HG02981 (cell line): Measurements from ENCODE around the gene SORCS2.

ENCODE experiments used
- ATAC-seq: cut with Tn5 transposase; IDR thresholded peaks from one replicate; pipeline ENCODE4 v1.9.1; 2021; ENCODE audit warnings: mild to moderate bottlenecking, moderate library complexity; ENCODE audit not compliant: unreplicated experiment

SORCS2 gene

DNA sequence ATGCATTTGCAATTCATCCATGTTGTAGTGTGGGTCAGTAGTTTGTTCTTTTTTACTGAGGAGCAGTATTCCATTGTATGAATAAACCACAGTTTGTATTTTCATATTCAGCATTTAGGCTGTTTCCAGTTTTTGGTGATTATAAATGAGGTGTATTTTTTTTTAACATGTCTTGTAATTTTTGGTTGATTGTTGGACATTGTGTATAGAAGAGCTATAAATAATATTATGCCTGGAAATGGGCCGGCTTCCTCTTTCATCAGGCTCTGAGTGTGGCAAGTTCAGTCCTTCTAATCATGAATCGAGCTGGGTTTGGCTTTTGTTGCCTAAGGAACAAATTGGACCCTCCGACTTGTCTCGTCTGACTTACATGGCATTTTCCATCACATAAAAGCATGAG, 126.7 kb downstream of the SORCS2 start:
- no peak for ATAC-seq

DNA sequence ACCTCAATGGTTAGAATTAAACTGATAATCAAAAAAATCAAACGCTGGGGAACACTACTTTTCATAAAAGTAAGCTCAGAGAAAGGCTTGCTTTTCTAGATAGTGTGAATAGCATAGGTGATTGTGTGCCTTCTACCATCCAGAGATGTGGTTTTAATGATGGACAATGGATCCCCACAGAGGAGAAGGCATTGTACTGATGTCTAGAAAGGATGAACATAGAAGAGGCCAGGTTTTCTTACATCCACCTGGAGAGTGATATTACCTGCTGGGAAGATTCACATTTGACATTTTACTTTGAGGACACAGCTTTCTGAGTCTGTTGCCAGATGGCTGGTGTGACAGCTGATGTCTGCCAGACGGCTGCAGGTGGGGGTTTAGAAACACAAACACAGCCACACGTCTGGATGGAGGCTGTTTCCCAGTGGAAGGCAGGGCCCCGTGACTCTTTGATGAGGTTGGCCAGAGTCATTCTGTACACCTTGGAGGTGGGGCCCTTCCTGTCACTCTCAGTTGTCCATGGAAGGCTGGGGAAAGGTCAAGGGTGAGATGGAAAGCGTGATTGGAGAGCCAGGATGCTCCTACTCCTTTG, 128.0 kb downstream of the SORCS2 start:
- no peak for ATAC-seq

DNA sequence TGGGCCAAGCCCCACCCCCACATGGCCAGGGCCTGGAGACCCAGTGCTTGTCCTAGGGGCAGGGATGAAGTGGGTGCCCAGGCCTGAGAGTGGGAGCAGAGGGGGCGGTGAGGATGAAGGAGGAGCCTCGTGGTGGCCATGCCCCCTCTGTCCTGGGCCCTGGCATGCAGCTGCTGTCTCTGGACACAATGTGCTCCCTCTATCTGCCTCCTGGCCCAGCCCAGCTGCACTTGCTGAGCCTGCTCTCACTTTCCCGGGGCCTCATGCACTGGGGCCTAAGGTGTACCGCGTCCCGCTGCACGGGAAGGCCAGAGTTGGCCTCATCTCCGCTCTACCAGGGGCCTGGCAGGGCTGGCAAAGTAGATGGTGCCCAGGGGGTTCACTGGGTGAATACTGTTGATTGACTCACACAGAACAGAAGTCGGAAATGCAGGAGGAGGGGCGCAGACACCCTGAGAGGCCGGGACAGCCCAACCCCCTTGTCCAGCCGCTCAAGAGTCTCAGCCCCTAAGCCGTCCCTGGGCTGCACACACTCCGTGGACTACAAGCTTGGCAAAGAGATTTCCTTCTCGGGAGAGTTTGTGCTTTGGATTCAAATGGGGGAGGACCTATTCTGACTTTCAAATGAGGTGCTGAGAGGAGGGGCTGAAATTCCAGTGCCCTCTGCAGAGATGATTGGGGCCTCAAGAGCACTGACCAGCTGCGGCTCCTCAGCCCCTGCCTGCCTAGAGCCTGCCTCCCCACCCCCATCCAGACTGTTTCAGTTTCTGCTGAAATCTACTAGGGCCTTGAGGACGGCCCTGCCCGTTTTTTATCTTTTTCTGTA, 130.0 kb downstream of the SORCS2 start:
- ATAC-seq = no peak

DNA sequence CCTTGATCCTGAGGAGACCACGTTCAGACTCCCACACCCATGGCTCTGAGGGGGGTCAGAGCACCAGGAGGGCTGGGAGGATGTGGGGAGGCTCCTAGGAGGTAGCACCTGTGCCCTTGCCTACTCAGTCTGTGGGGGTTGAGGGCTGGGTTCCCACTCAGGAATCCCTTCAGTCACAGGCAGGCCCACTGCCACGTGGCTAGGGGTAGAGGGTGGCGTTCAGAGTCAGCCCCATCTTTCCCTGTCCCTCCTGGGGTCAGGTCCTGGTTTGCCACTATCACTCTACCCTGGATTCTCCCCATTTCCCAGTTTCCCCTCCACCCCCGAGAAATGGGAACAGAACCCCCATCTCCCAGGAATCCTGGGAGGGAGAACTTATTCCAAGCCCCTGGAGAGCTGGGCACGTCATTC, 131.1 kb downstream of the SORCS2 start:
- no peak for ATAC-seq

DNA sequence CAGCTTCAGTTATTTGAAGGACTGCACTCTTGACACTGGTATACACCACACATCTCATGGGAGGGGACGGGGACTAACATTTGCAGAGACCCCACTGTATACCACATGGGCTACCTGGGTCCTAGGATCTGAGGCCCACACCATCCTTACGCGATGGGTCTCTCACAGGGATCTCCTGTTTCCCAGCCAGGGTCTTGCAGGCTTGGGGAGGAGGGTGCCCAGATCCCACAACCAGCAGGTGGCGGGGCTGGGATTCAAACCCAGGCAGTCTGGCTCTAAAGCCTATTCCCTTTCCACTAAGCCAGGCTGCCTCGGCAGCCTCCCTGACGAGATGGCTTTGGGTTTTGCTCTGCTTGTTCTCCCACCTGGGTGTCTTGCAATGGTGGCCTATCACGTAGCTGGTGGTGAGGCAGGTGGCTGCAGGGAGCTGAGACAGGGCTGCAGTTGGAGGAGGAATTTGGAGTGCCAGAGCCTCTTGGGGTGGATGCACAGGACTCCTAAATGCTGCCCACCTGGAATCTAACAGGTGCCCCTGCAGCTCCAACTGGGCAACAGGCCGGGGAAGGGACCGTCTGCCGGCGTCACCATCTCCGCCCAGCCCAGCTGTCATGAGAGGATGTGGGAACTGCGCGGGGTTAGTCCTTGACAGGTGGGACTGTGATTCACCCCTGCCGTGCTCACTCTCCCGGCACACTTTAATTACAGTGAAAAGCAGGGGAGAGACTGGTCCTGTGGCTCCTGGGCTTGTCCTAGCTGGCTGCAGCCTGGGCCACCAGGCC, 131.7 kb downstream of the SORCS2 start:
- no peak for ATAC-seq

DNA sequence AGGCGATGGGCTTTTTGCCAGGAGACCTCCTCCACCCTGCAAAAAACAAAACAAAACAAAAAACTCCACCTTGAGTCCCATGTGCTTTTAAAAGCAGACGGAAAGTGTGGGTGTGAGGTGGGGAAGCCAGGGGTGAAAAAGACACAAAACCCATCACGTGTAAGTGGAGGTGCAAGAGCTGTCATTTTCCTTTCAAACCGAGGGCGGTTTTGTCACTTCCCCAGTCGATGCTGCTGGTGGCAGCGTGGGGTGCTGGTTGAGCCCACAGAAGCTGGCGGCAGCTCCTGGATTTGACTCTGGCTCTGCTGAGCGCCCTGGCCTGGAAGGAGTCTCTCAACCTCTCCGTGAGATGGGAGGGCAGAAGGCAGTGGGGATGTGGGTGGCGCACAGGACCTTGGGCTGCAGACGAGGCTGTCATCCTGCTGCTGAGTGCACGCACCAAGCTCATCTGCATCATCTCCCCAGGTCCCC, 132.3 kb downstream of the SORCS2 start:
- ATAC-seq = no peak

DNA sequence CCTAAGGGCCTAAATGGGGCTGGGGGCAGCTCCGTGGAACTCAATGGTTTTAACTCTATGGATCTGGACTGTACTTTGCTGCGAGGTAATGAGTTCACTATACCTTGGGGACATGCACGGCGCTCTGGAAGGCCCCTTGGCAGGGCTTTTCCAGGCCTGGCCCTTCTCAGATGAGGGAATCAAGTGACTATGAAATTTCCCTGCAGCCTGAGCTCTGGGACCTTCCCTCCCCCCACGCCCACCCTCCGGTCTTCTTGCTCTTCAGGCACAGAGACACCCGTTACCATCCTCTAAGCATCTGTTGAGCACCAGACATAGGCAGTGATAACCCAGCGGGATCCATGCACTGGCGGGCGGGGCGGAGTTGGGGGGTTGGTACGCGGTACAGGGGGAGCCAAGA, 133.2 kb downstream of the SORCS2 start:
- no peak for ATAC-seq

DNA sequence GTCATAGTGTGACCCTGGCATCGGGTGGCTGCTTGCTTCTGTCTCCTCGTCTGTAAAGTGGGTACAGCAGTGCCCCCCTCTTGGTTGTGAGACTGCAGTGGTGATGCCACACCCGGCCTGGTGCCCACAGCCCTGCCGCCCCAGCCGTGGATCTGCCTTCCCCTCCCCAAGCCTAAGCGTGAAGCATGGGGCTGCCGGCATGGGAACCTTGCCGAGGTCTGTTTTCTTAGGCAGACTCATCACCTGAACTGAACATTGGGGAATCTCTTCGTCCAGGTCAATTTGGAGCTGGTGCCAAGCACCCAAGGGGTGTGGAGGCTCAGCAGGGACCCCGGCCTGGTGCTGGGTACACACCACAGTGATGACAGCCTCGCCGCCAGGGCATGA, 134.0 kb downstream of the SORCS2 start:
- ATAC-seq = no peak

DNA sequence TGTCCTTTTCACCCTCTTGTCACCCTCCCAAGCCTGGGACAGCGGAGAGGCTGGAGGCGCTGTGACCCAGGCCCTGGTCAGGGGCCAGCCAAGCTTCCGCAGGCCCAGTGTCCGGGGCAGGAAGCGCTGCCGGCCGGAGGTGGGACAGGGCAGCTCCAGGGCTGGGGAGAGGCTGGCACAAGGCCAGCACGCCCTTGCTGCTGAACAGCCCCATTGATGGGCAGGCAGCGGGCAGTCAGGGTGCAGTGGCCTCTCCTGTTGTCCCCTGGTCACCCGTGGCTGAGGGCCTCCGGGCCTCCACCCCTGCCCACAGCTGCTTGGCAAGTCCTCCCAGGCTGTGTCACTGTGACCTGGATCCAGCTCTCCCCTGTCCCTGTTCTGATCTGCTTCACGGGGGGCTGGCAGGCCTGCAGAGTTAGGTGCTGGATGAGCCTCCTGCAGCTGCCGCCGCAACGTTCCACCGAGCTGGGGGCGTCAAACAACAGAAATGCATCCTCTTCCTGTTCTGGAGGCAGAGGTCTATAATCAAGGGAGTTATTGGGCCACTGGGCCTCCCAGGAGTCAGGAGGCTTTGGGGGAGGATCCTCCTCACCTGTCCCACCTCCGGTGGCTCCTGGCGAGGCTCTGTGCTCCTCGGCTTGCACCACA, 134.5 kb downstream of the SORCS2 start:
- no peak for ATAC-seq

DNA sequence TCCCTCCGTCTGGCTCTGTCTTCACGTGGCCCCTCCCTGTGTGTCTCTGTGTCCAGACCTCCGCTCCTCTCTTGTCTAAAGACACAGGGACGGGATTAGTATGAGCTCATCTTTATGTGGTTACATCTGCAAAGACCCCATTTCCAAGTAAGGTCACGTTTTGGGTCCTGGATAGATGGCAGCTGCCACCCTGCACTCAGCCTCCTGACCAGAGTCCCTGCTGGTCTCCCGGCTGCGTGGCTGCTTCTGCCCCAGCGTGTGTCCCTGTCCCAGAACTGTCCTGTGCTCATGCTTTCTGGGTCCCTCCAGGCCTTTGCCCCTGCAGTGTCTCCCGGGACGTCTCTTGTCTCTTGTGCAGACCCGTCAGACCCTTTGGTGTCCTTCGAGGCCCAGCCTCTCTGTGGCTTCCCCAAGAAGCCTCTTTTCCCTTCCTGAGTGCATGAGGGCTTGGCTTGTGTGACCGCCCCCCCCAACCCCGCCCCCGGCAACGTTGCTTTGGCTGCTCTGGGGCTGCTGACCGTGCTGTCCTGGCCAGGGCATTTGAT, 135.1 kb downstream of the SORCS2 start:
- ATAC-seq = no peak

DNA sequence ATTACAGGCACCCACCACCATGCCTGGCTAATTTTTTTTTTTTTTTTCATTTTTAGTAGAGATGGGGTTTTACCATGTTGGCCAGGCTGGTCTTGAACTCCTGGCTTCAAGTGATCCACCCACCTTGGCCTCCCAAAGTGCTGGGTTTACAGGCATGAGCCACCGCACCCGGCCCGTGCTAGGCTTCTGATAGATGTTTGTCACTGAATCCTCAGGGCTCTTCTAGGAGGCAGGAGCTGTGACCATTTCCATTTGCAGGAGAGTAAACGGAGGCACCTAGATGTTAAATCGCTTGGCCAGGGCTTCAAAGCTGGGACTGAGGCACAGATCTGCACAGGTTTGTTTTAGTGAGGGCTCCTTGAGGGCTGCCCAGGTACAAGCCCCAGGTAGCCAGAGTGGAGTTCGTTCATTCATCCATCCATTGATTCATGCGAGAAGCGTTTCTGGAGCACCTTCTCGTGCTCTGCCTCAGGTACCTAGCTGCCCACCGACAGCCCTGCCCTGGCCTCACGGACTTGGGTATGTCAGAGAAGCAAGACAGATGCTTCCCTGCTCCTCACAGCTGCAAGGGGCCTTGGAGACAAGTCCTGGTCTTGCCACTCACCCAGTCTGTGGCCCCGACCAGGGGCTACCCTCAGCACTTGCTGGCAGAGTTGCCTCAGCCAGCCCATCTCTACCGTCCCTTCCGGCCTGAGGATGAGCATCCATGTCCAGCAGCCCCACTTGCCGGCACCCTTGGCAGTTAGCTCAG, 136.0 kb downstream of the SORCS2 start:
- no peak for ATAC-seq

DNA sequence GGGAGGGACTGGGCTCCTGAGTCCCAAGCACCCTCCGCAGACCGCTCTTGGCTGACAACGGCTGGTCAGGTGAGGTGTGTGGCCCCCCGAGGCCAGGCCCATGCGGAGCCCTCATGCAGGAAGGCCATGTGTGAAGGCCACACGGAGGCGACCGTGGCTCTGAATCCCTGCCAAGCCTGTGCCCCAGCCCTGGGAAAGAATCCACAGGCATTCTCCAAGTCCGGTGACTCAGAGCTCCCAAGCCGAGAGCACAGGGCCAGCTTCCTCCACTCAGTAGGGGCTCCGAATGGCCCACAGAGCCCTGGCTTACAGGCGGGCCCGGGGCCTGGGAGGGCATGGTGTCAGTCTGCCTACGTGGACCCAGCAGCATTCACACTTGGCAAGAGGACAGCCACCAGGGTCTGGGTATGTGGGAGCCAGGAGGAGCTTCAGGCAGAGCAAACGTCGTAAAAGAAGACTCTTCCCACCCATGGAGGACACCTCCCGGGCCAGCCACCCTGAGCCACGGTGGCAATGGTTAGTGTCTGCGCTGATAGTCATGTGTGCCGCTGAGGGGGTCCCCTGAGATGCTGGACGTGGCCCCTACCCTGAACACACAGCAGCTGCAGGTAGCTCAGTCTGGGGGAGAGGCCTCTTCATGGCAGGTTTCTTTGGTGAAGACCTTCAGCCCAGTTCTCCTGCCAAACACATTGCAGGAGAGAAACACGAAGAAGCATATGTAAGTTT, 136.7 kb downstream of the SORCS2 start:
- no peak for ATAC-seq

DNA sequence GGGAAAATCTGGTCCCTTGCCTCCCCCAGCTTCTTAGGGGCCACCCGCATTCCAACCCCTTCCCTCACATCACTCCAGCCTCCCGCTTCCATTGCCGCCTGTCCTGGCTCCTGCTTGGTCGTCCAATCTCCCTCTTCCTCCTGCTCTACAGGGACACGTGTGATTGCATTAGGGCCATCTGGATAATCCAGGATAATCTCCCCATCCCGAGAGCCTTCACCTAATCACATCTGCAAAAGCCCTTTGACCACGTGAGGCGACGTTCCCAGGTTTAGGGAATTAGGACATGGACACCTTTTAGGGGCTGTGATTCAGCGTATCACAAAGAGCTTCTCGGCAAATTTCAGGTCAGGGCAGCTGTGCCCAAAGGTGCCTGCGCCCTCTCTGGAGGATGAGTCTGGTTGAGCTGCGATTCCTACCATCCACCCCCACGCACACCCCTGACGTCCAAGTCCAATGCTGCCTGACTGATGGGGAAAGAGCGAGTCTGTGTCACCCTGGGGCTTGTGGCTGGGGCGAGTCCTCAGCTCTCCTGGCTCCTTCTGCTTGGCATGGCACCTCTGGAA, 137.8 kb downstream of the SORCS2 start:
- ATAC-seq = no peak

DNA sequence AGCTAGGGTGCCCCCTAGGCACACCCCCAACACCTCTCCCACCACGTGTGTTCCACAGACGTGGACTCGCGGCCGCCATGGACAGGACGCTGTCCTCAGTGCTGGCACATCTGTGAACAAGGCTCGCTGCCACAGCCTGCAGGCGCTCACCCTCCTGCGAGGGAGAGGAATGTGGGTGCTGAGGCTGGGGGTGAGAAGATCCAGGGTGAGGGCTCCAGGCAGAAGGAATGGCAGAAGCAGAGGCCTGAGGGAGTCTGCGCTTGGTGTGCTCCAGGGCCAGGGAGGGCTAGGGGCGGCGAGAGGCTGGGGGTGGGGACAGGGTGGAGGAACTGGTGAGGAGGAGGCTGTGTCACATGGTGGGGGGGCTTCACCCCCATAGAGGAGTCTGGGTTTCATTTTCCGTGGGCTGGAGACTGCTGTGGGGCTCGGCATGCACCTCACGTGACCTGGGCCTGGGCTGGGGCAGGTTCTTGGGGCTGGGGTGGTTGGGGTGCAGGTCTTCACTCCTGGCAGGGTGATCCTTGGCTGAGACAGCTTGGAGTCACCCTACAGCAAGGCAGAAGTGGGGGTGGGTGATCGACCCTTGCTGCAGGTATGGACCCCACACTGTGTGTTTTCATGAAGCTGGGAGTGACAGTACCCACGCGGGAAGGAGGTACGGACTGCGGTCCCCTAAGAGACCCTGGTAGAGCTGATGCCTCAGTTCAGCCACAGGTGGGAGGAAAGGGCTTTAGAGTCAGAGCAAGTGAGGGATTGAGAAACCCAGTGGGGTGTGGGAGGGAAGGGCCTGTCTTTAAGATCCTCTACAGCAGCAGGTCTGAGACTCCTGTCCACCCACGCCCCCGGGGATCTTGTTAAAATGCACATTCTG, 138.7 kb downstream of the SORCS2 start:
- ATAC-seq = no peak

DNA sequence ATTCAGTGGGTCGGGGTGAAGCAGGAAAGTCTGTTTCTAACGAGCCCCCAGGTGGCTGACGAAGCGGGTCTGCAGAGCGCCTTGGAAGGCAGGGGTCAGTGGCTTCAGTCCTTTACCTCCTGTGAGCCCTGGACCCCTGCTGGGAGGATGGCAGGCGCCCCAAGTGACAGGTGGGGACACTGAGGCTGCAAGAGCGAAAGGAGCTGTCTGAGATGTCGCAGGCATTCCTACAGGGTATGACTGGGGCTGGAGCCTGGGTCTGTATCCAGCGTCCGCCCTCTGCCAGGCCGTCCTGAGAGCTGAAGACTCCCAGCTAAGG, 139.3 kb downstream of the SORCS2 start:
- ATAC-seq = no peak

DNA sequence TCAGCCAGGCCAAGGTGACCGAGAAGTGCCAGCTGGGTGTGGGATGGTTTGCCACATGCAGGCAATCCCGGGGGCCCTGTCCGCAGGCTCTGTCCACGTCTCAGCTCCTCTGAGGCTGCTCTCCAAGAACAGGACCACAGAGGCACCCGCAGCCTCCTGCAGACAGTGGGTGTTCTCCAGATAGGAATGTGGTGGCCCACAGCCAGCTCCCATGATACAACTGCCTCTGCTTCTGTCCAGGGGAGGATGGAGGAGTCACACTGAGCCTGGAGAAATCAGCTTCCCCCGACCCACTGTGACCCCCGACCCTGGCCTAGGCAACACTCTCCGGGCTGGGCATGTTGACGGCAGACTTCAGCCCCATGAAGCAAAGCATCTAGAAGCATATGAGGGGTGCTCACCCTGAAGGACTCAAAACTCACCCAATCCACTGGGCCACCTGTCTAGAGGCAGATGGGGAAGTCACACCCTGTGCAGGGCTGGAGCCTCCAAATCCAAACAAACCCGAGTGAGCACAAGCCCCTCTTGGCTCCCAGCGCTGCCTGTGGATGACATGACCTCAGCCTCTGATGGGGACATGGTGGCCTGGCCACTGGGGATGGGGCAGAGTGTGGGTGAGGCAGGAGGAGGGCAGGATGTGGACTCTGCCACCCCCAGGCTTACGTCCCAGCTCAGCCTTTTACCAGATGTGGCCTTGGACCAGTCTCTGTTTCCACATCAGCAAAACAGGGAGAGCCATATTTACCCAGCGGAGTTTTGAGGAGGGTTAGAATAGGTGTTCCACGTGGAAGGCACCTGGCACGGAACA, 140.1 kb downstream of the SORCS2 start:
- no peak for ATAC-seq

DNA sequence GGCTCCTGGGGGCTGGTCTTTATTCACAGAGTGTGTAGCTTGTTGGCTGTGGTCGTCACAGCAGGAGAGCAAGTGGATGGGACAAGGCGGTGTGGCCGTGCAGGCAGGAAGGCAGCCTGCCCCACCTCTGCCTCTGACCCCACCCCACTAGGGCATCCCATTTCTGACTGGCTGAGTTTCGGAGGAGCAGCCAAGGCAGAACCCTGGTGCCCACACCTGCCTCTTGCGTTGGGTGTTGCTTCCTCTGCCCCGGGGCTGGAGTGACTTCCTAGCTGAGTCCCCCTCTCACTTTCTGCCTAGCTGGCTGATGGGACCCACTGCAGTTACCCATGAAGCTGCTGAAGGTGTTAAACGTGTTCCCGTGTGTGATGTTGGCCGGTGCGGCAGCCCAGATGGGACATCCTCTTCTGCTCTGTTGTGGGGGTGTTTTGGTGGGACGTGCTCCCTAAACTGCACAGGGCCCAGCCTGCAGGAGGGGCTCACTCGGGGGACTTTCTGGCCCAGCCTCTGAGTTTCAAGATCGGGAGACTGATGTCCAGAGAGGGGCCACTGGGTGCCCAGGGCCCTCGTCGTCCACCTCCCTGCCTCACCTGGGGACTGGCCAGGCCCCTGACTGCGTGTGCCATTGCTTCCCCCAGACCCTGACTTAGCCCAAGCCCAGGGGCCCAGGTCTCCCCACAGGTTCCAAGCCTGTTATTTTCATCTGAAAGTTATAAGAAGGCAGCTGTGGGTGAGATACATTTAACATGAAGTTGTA, 140.9 kb downstream of the SORCS2 start:
- ATAC-seq = no peak
